SHP77 treated with DMSO at 0.1 percent for 48 hours (cell line): Measurements from ENCODE around the gene GSE1.

Source experiments
- DNase-seq: peaks from one replicate; lab custom pipeline; 2025; lab: John Stamatoyannopoulos, UW

Gene GSE1

DNA sequence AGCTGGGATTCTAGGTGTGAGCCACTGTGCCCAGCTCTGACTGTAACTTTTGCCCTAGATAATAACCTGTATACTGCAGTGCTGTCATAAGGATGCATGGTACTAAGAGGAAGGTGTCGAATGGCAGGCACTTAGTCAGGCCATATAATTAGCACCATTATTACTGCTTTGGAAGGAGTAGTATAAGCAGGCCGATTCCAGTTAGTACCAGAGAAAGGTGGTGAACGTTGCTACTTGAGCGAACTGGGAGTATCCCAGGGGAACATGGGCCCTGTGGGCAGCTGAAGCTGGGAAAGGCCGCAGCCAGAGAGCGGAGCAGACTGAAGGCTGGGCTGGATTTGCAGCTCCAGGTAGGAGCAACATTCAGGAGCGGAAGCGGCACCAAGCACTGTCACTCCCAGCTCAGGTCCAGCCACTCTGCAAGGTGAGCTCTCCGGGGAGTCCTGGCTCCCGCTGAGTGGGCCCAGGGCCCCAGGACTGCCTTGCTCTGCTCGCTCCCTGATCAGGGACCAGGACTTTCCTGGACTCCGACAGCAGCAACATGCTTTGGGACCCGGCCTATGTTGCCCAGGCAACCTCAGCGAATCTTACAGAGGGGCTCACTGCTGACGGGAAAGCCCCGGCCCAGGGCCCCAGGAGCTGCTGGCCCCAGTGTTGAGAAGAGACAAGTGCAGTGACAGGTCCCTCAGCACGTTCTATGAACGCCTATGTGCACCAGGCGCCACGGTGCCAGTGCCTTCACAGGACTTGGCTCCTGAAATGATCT lies 109.2 kb downstream of the GSE1 start:
- DNase-seq: no peak

DNA sequence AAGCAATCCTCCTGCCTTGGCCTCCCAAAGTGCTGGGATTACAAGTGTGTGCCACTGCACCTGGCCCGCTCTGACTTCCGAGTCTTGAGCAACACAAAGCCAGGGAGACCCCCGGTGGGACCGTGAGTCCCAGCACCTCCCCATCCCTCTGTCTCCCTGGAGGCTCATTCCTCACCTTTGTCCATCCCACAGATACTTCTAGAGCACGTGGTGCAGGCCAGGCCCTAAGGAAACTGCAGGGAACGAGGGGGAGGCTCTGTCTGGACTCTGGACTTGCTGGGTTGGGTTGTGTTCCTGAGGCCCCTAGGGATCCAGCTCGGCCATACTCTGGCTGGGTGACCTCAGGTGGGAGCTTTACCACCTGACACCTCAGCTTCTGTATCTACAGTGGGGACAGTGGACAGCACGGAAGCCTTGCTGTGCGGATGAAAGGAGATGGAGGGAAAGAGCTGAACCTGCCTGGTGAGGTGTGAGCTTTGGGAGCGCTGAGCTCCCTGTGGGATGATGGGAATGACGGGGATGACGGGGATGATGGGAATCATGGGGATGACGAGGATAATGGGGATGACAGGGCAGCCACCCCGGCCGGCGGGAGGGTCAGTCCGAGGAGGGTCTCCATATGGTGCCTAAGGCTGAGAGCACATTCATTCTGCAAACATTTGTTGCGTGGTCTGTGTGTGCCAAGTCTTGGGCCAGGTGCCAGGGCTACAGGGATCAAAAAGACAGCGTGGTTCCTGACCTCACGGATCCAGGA lies 111.2 kb downstream of the GSE1 start:
- no peak for DNase-seq

DNA sequence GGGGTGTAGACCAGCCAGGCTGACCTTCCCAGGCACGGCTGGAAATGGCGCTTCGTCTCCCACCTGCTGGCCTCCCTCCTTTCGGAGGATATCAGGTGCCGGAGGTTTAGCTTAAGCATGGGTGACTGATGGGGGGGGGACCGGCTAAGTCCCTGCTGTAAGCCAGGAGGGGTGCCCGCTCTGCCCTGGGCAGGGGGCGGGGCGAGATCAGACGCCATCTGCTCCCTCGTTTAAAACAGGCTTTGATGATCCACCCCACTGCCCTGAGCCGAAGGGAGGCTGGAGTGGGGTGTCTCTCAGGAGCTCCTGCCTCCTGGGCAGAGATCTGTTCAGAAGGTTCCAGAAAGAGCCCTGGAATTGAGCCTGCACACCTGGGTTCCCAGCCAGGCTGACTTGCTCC lies 111.8 kb downstream of the GSE1 start:
- DNase-seq: no peak
